Activated naive CD4-positive, alpha-beta T cell treated with Interleukin-2 at 50 U/mL for 16 hours (primary cell): ENCODE results near the gene ANKRD30B.
"Not testable (repeated sequence)": the region's sequence is repeated elsewhere in the genome, so short reads cannot be mapped to it uniquely, and the experiment has no call there.

Experiments used
- DNase-seq: peaks from one replicate; pipeline ENCODE4 v3.0.0-alpha.2; 2020

ANKRD30B gene

GRCh38 chr18:14747513-14748474 is at the start of gene ANKRD30B:
ANKRD30B (plus strand) TSS chr18:14748172; CDS start chr18:14748420, 248 bp downstream.
- no peak for DNase-seq

- not testable (repeated sequence) for DNase-seq
Observed at GRCh38 chr18:14701286-14702040, 46.5 kb upstream of the ANKRD30B start.

DNA sequence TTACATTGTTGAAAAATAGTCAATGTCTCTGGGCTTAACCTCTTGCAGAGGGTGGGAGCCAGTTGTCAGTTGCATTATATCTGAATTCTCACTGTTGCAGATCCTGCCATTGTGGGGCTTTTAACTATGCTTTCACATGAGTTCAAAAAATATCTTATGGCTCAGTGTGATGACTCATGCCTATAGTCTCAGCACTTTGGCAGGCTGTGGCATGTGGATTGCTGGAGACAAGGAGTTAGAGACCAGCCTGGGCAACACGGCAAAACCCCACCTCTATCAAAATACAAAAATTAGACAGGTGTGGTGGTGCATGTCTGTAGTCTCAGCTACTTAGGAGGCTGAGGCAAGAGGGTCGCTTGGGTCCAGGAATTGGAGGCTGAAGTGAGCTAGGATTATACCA is 38.2 kb upstream of the ANKRD30B start:
- not testable (repeated sequence) for DNase-seq

DNA sequence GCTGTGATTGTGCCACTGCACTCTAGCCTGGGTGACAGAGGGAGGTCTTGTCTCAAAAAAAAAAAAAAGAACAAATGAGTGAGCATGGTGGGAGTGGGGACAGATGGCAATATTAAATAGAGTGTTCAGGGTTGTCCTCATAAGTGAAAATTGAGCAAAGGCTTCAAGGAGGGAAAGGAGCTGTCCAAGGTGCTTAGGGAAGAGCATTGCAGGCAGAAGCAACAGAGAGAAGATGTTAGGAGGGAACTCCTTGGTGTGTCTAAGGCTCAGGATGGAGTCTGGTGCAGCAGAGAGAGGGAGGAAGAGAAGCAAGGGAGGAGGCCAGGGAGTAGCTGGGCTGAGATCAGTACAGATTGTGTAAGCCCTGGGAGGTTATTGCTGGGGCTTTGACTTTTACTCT is 26.4 kb upstream of the ANKRD30B start:
- DNase-seq = not testable (repeated sequence)

GRCh38 chr18:14739056-14739455 is 8.9 kb upstream of the ANKRD30B start:
- DNase-seq = not testable (repeated sequence)

- DNase-seq = no peak
Observed at GRCh38 chr18:14746897-14747296, 1.1 kb upstream of the ANKRD30B start.

DNA sequence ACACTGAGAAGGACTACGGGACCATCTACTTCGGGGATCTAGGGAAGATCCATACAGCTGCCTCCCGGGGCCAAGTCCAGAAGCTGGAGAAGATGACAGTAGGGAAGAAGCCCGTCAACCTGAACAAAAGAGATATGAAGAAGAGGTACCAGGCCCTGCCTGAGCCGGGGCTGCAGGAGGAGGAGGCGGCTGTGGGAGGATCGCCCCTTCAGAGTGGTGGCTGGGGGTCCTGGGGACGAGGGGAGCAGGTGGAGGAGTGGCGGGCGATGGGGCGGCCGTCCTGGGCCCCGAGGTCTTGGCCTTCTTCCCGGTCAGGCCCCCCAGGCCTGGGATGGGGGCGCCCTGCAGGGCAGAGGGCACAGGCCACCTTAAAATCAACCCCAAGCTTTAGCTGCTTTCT is 524 bp downstream of the ANKRD30B start:
- DNase-seq = no peak

GRCh38 chr18:14763566-14763965 is 15.6 kb downstream of the ANKRD30B start:
- DNase-seq = not testable (repeated sequence)

DNA sequence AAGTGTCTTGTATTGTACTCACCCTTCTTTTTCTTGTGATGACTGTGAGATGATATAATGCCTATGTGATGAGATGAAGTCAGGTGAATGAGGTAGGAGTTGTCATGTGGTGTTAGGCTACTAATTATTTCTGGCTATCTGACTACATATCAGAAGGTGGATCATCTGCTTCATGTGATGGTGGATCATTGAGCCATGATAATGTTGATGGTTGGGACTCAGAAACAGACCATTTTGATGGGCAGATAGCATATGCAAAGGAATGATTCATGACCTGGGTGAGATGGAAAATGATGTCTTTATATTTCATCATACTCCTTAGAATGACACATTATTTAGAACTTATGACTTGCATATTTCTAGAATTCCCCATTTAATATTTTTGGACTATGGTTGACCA is 19.5 kb downstream of the ANKRD30B start:
- no peak for DNase-seq

DNA sequence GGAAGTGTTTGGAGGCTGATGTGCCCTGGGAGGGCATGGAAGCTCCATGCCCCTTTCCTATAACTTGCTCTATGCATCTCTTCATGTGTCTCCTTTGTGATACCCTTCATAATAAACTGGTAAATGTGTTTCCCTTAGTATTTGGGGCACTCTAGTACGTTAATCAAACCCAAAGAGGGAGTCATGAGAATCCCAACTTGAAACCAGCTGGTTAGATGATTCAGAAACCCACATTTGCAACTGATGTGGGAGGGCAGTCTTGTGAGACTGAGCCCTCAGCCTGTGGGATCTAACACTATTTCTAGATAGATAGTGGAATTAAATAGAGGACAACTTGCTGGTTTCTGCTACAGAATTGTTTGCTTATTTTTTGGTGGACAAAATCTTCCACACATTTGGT is 20.3 kb downstream of the ANKRD30B start:
- DNase-seq = no peak

DNA sequence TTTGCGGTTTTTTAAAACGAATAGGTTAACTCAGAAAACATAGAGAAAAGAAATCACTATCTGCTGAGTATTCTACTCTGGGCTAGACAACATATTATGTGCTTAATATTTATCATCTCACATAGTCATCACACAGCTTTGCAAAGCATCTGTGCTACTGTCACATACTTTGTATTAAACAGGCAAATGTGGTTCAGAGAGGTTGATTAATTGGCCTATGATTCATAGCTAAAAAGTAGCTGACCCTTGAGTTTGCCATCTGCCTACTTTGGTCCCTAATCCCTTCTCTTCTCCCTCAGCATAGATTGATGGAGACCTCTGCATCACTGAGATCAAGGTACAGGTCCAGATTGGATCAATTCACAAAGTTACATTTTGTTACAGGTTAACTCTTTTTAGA is 21.4 kb downstream of the ANKRD30B start:
- DNase-seq = no peak

GRCh38 chr18:14776801-14777200 is 28.8 kb downstream of the ANKRD30B start:
- no peak for DNase-seq

GRCh38 chr18:14781671-14782070 is 33.7 kb downstream of the ANKRD30B start:
- no peak for DNase-seq

GRCh38 chr18:14784133-14784532 is 36.2 kb downstream of the ANKRD30B start:
- no peak for DNase-seq

DNA sequence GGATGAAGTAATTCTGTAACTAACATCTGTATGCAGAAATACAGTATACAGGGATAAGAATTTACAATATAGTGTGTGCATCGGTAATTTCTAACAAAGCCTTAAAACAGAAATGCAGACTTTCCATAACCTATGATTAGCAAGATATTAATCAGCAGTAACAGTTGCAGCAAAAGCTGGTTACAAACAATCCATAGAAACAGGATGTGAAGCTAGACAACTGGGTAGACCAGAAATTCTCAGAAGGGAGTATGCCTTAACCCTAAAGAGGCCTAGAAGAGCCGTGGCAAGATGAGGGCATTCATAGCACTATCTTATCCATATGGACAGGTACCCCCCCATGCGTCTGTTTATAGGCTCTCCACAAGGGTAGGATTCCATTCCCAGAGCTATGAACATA is 48.9 kb downstream of the ANKRD30B start:
- DNase-seq = not testable (repeated sequence)

- DNase-seq = not testable (repeated sequence)
Observed at GRCh38 chr18:14797969-14798764, 50.2 kb downstream of the ANKRD30B start.

DNA sequence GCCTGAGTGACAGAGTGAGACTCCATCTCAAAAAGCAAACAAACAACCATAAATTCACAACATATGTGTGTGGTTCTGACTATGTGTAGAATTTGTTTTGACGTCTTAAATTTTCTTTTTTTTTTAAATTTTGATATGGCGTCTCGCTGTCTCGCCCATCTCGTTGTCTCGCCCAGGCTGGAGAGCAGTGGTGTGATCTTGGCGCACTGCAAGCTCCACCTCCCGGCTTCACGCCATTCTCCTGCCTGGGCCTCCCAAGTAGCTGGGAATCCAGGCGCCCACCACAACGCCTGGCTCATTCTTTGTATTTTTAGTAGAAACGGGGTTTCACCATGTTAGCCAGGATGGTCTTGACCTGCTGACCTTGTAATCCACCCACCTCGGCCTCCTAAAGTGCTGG is 63.1 kb downstream of the ANKRD30B start:
- not testable (repeated sequence) for DNase-seq

GRCh38 chr18:14826972-14827632 is 79.1 kb downstream of the ANKRD30B start:
- DNase-seq = not testable (repeated sequence)

GRCh38 chr18:14841607-14842006 is 93.6 kb downstream of the ANKRD30B start:
- not testable (repeated sequence) for DNase-seq

DNA sequence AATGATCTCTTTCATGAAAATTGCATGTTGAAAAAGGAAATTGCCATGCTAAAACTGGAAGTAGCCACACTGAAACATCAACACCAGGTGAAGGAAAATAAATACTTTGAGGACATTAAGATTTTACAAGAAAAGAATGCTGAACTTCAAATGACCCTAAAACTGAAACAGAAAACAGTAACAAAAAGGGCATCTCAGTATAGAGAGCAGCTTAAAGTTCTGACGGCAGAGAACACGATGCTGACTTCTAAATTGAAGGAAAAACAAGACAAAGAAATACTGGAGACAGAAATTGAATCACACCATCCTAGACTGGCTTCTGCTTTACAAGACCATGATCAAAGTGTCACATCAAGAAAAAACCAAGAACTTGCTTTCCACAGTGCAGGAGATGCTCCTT is 103.6 kb downstream of the ANKRD30B start:
- DNase-seq = not testable (repeated sequence)

GRCh38 chr18:14855634-14856033 is 107.7 kb downstream of the ANKRD30B start:
- not testable (repeated sequence) for DNase-seq

DNA sequence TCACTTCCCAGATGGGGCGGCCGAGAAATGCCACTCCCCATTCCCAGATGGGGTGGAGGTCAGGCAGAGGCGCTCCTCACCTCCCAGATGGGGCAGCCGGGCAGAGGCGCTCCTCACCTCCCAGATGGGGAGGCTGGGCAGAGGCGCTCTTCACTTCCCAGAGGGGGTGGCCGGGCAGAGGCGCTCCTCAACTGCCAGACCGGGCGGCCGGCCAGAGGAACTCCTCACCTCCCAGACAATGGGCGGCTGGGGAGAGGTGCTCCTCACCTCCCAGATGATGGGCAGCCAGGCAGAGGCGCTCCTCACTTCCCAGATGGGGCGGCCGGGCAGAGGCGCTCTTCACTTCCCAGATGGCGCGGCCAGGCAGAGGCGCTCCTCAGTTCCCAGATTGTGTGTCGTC is 108.3 kb downstream of the ANKRD30B start:
- DNase-seq = not testable (repeated sequence)
